ENCODE measurements around the gene IGSF23.

- TF ChIP-seq CTCF (conservative IDR thresholded peaks at IDR 0.05; ENCODE audit: low read depth, low read length) (no peak), EZH2 (IDR thresholded peaks at IDR 0.05; ENCODE audit: borderline replicate concordance, low read depth, low read length, poor library complexity, severe bottlenecking) (no peak)
Measured at GRCh38 chr19:44618640-44619357, 5.4 kb downstream of the IGSF23 start.
